A549 (cell line): ENCODE results near the gene TRAF3IP1. TPM values are rescaled to one million over a fixed set of nuclear protein-coding genes. Genes with fewer than 3 reads are reported as not detected.

Source experiments
- BCL3 ChIP-seq: fragments of >200 bp; sonication (Bioruptor Twin); formaldehyde crosslinking; IDR thresholded peaks from 3 replicates; pipeline ENCODE4 v1.6.1; 2016
- CBX8 ChIP-seq: fragments of 200-600 bp; sonication (generic); IDR thresholded peaks from 2 replicates; pipeline ENCODE4 v1.6.1; 2016
- CHD2 ChIP-seq: fragments of 150-350 bp; IDR thresholded peaks from 2 replicates; pipeline ENCODE4 v1.6.1; 2014; ENCODE audit warnings: low read length; ENCODE audit not compliant: partially characterized antibody
- CHD4 ChIP-seq: fragments of 200-600 bp; sonication (generic); IDR thresholded peaks from 2 replicates; pipeline ENCODE4 v1.6.1; 2016; ENCODE audit warnings: antibody characterized with exemption, mild to moderate bottlenecking, borderline replicate concordance
- E2F6 ChIP-seq: IDR thresholded peaks from 2 replicates; pipeline ENCODE4 v1.6.1; 2012; ENCODE audit warnings: low read depth, borderline replicate concordance
- EHF ChIP-seq: fragments of 250-450 bp; sonication (Bioruptor Pico); IDR thresholded peaks from 2 replicates; pipeline ENCODE4 v1.5.0; 2020; ENCODE audit warnings: mild to moderate bottlenecking
- EP300 ChIP-seq, 2 experiments: fragments of >200 bp; sonication (Bioruptor Twin); formaldehyde crosslinking; IDR thresholded peaks; 2 replicates in 1 of 2; 3 replicates in 1 of 2; pipeline ENCODE4 v1.6.1; 2016 to 2017
- ESRRA ChIP-seq: fragments of 150-350 bp; IDR thresholded peaks from 2 replicates; pipeline ENCODE4 v1.6.1; 2014; ENCODE audit warnings: mild to moderate bottlenecking, low read length, borderline replicate concordance
- FOSB ChIP-seq: fragments of 250-450 bp; sonication (Bioruptor Pico); IDR thresholded peaks from 2 replicates; pipeline ENCODE4 v1.5.0; 2020; ENCODE audit warnings: mild to moderate bottlenecking, moderate library complexity
- FOSL2 ChIP-seq, 2 experiments: fragments of 450-650 bp in 1 of 2; fragments of >200 bp in 1 of 2; sonication (Bioruptor Twin) in 1 of 2; formaldehyde crosslinking; IDR thresholded peaks; 2 replicates each; pipeline versions ENCODE4 v1.5.0 to v1.6.1; 2016 to 2020; ENCODE audit warnings: mild to moderate bottlenecking in 1 of 2, moderate library complexity in 1 of 2
- GATA3 ChIP-seq: IDR thresholded peaks from 2 replicates; pipeline ENCODE4 v1.6.1; 2012; ENCODE audit warnings: borderline replicate concordance
- HDAC2 ChIP-seq: fragments of 200-600 bp; sonication (generic); IDR thresholded peaks from 2 replicates; pipeline ENCODE4 v1.6.1; 2016
- HMGXB4 ChIP-seq: fragments of 250-450 bp; sonication (Bioruptor Pico); IDR thresholded peaks from 2 replicates; pipeline ENCODE4 v1.5.0; 2021; ENCODE audit warnings: mild to moderate bottlenecking, moderate library complexity, borderline replicate concordance
- HOXA7 ChIP-seq: fragments of 250-450 bp; sonication (Bioruptor Pico); IDR thresholded peaks from 2 replicates; pipeline ENCODE4 v1.5.0; 2020; ENCODE audit warnings: mild to moderate bottlenecking, moderate library complexity
- HOXB5 ChIP-seq: fragments of 250-450 bp; sonication (Bioruptor Pico); IDR thresholded peaks from 2 replicates; pipeline ENCODE4 v1.5.0; 2020; ENCODE audit warnings: mild to moderate bottlenecking, moderate library complexity
- JUN ChIP-seq, 2 experiments: fragments of >200 bp; sonication (Bioruptor Twin); formaldehyde crosslinking; IDR thresholded peaks; 2 replicates in 1 of 2; 3 replicates in 1 of 2; pipeline ENCODE4 v1.6.1; 2016 to 2017
- JUNB ChIP-seq: fragments of >200 bp; sonication (Bioruptor Twin); formaldehyde crosslinking; IDR thresholded peaks from 2 replicates; pipeline ENCODE4 v1.6.1; 2016
- KDM1A ChIP-seq: fragments of 200-600 bp; sonication (generic); IDR thresholded peaks from 2 replicates; pipeline ENCODE4 v1.6.1; 2016; ENCODE audit warnings: low read depth, mild to moderate bottlenecking
- KDM5A ChIP-seq: fragments of 200-600 bp; sonication (generic); IDR thresholded peaks from 2 replicates; pipeline ENCODE4 v1.6.1; 2016; ENCODE audit warnings: antibody characterized with exemption, mild to moderate bottlenecking
- MAFK ChIP-seq: fragments of 450-650 bp; IDR thresholded peaks from 2 replicates; pipeline ENCODE4 v1.6.1; 2014; ENCODE audit not compliant: partially characterized antibody
- MAZ ChIP-seq: fragments of 150-350 bp; IDR thresholded peaks from 2 replicates; pipeline ENCODE4 v1.6.1; 2014; ENCODE audit warnings: antibody characterized with exemption, low read depth, low read length, borderline replicate concordance
- MYC ChIP-seq: IDR thresholded peaks from 2 replicates; pipeline ENCODE4 v1.6.1; 2012; ENCODE audit warnings: mild to moderate bottlenecking, inconsistent platforms, low read length, improper control_type of control experiment, borderline replicate concordance
- NFE2L2 ChIP-seq: fragments of 150-350 bp; conservative IDR thresholded peaks from 2 replicates; pipeline ENCODE4 v1.6.1; 2014; ENCODE audit warnings: low read length
- PBX3 ChIP-seq: IDR thresholded peaks from 2 replicates; pipeline ENCODE4 v1.6.1; 2012
- PHF8 ChIP-seq: fragments of 200-600 bp; sonication (generic); IDR thresholded peaks from 2 replicates; pipeline ENCODE4 v1.6.1; 2016; ENCODE audit warnings: low read depth, mild to moderate bottlenecking, antibody characterized with exemption, moderate library complexity, borderline replicate concordance
- POLR2A ChIP-seq: IDR thresholded peaks from 2 replicates; pipeline ENCODE4 v1.6.1; 2012; ENCODE audit warnings: mild to moderate bottlenecking, low read length
- POLR2AphosphoS2 ChIP-seq: conservative IDR thresholded peaks from 2 replicates; pipeline ENCODE4 v1.6.1; 2012; ENCODE audit warnings: low read length, improper control_type of control experiment, inconsistent platforms
- RARB ChIP-seq: fragments of 250-450 bp; sonication (Bioruptor Pico); IDR thresholded peaks from 2 replicates; pipeline ENCODE4 v1.8.0; 2021; ENCODE audit warnings: mild to moderate bottlenecking, moderate library complexity
- RNF2 ChIP-seq: fragments of 200-600 bp; sonication (generic); IDR thresholded peaks from 2 replicates; pipeline ENCODE4 v1.6.1; 2016; ENCODE audit warnings: low read depth, mild to moderate bottlenecking, antibody characterized with exemption, moderate library complexity, borderline replicate concordance
- SMC3 ChIP-seq: fragments of >200 bp; sonication (Bioruptor Twin); formaldehyde crosslinking; IDR thresholded peaks from 3 replicates; pipeline ENCODE4 v1.6.1; 2018; ENCODE audit warnings: inconsistent platforms
- TFCP2L1 ChIP-seq: fragments of 250-450 bp; sonication (Bioruptor Pico); IDR thresholded peaks from 2 replicates; pipeline ENCODE4 v1.5.0; 2021; ENCODE audit warnings: mild to moderate bottlenecking
- TP53 ChIP-seq: fragments of 250-450 bp; sonication (Bioruptor Pico); IDR thresholded peaks from 2 replicates; pipeline ENCODE4 v1.5.0; 2021; ENCODE audit warnings: mild to moderate bottlenecking, moderate library complexity
- USF2 ChIP-seq: fragments of 450-650 bp; IDR thresholded peaks from 2 replicates; pipeline ENCODE4 v1.6.1; 2014; ENCODE audit warnings: antibody characterized with exemption
- ZNF302 ChIP-seq: fragments of 250-450 bp; sonication (Bioruptor Pico); IDR thresholded peaks from 2 replicates; pipeline ENCODE4 v1.9.0; 2021; ENCODE audit warnings: inconsistent platforms, mild to moderate bottlenecking, moderate library complexity
- ZSCAN20 ChIP-seq: fragments of 250-450 bp; sonication (Bioruptor Pico); IDR thresholded peaks from 2 replicates; pipeline ENCODE4 v1.8.0; 2022; ENCODE audit warnings: mild to moderate bottlenecking, moderate library complexity
- polyA plus RNA-seq, 4 experiments: library from polyadenylated mRNA; depleted of rRNA in 3 of 4; stranded (reverse); fragments of >200 nt; fragmentation: RNase III in 1 of 4; extraction: RNeasy Plus Mini Kit Qiagen cat#74134 plus additional on column Dnase treatment in 1 of 4; gene quantifications; 2 replicates in 3 of 4; 3 replicates in 1 of 4; pipeline ENCODE4 v1.2.3, GENCODE V29; 2011 to 2017

TRAF3IP1 gene
- polyA plus RNA-seq, 2 of the 4 experiments (the other 2 are of a cell fraction), result 10.6 to 19.2 TPM

GRCh38 chr2:238288650-238289573 lies 31.4 kb upstream of the TRAF3IP1 start (continued):
- TF ChIP-seq FOSB (CRISPR knock-in tag) (no peak), ESRRA (no peak), RARB (CRISPR knock-in tag) (no peak), ZNF302 (CRISPR knock-in tag) (no peak), BCL3 (no peak), MAFK (no peak), CHD2 (no peak), JUN (IDR thresholded peaks at IDR 0.05) (peak in 1 of 2 experiments; percentile 37; a peak in 1 of 5 replicates), JUNB (no peak), TP53 (no peak), EP300 (IDR thresholded peaks at IDR 0.05) (no peak), NFE2L2 (no peak), KDM1A (no peak), POLR2AphosphoS2 (no peak), KDM5A (no peak), E2F6 (peak; percentile 38), RNF2 (no peak), HDAC2 (no peak), MAZ (no peak), CBX8 (no peak), POLR2A (peak; percentile 58; the same call in 1 of the 2 replicates), CHD4 (no peak), HMGXB4 (CRISPR knock-in tag) (no peak), PHF8 (peak; percentile 76; the same call in 1 of the 2 replicates), USF2 (peak; percentile 44; the same call in 1 of the 2 replicates), MYC (peak; percentile 89), HOXA7 (CRISPR knock-in tag) (no peak), GATA3 (peak; percentile 79), TFCP2L1 (CRISPR knock-in tag) (no peak), SMC3 (no peak), EHF (no peak; the same call in 1 of the 2 replicates), PBX3 (peak; percentile 96), ZSCAN20 (CRISPR knock-in tag) (no peak), FOSL2 (IDR thresholded peaks at IDR 0.05) (no peak), FOSL2 (CRISPR knock-in tag; IDR thresholded peaks at IDR 0.05) (0 out of 2 replicates have a peak, but pooled peaks have one; percentile 13), HOXB5 (CRISPR knock-in tag) (0 out of 2 replicates have a peak, but pooled peaks have one; percentile 11)
